ENCODE measurements around the gene MPEG1. TPM values are rescaled to one million over a fixed set of nuclear protein-coding genes. Genes with fewer than 3 reads are reported as not detected.

MPEG1 gene
- total RNA-seq (10 to 100 TPM in 1 of 7 donors, 1 to 10 TPM in 6; 1.8 to 11.9 (median 3.9) TPM), polyA plus RNA-seq (10 to 100 TPM in 1 of 2 donors, 1 to 10 TPM in 1; 2.4 to 28.5 TPM)
- long read RNA-seq, donor 1, full-length matches to known transcripts = 1 of 1 reads
- long read RNA-seq, donor 1, partial matches to known transcripts = 0 of 1 reads
- long read RNA-seq, donor 1, other reads (novel, unspliced or antisense) = 0 of 1 reads
- long read RNA-seq, donor 2, full-length matches to known transcripts = 22 of 22 reads
- long read RNA-seq, donor 2, partial matches to known transcripts = 0 of 22 reads
- long read RNA-seq, donor 2, other reads (novel, unspliced or antisense) = 0 of 22 reads
- long read RNA-seq, donor 3, full-length matches to known transcripts = 6 of 8 reads
- long read RNA-seq, donor 3, partial matches to known transcripts = 0 of 8 reads
- long read RNA-seq, donor 3, other reads (novel, unspliced or antisense) = 2 of 8 reads

GRCh38 chr11:59212744-59213631, at the start of gene MPEG1:
TSS of gene MPEG1 (minus strand) at chr11:59212927. CDS start at chr11:59212865, 62 bp downstream.
- DNase-seq = no peak
- WGBS, 3 donors = 89 to 91% (median 89%) methylated on average over 10 of the region's 10 CpGs
- no peak for TF ChIP-seq CTCF (IDR thresholded peaks at IDR 0.05)
- TF ChIP-seq POLR2A (IDR thresholded peaks at IDR 0.05) = no peak
- no peak for TF ChIP-seq EP300 (IDR thresholded peaks at IDR 0.05)
- no peak within 1 kb of the TSS for H3K4me3 ChIP-seq
- H3K4me1 ChIP-seq (ENCODE audit: insufficient read depth) = peaks cover 2% of the 10 kb centered on the region
- H3K9me3 ChIP-seq = no peaks in the 10 kb centered on the region
- no peaks in the 10 kb centered on the region for H3K27me3 ChIP-seq
- intact Hi-C loops (cut with DNase I) = no loop called here
- no peaks in the 10 kb centered on the region for H3K36me3 ChIP-seq
- H3K27ac ChIP-seq = no peak within 1 kb of the TSS

GRCh38 chr11:59262177-59262818, 49.6 kb upstream of the MPEG1 start:
- TF ChIP-seq POLR2A (IDR thresholded peaks at IDR 0.05) (no peak), EP300 (IDR thresholded peaks at IDR 0.05) (no peak), CTCF (IDR thresholded peaks at IDR 0.05) (no peak)
- whole genome bisulfite sequencing, 3 donors = 52 to 83% (median 55%) methylated on average over 7 of the region's 7 CpGs
- DNase-seq = no peak
- no peaks in the 10 kb centered on the region for H3K27me3 ChIP-seq
- no peaks in the 10 kb centered on the region for H3K9me3 ChIP-seq
- no peaks in the 10 kb centered on the region for H3K4me1 ChIP-seq (ENCODE audit: insufficient read depth)
- H3K4me3 ChIP-seq = no peak overlapping the region
- intact Hi-C loops (cut with DNase I) = no loop called here
- H3K36me3 ChIP-seq = no peaks in the 10 kb centered on the region
- no peak overlapping the region for H3K27ac ChIP-seq

GRCh38 chr11:59261150-59261549, 48.4 kb upstream of the MPEG1 start:
- no peaks in the 10 kb centered on the region for H3K4me1 ChIP-seq (ENCODE audit: insufficient read depth)
- no peak for TF ChIP-seq CTCF (IDR thresholded peaks at IDR 0.05)
- TF ChIP-seq POLR2A (IDR thresholded peaks at IDR 0.05) = no peak
- TF ChIP-seq EP300 (IDR thresholded peaks at IDR 0.05) = no peak
- H3K9me3 ChIP-seq = no peaks in the 10 kb centered on the region
- H3K36me3 ChIP-seq = no peaks in the 10 kb centered on the region
- WGBS, 3 donors = 85 to 96% (median 93%) methylated on average over 2 of the region's 2 CpGs
- H3K4me3 ChIP-seq = no peak overlapping the region
- intact Hi-C loops (cut with DNase I) = no loop called here
- DNase-seq = no peak
- no peaks in the 10 kb centered on the region for H3K27me3 ChIP-seq
- no peak overlapping the region for H3K27ac ChIP-seq

- WGBS, 3 donors = 88 to 90% (median 89%) methylated on average over 9 of the region's 9 CpGs
- TF ChIP-seq POLR2A (IDR thresholded peaks at IDR 0.05) = no peak
- intact Hi-C loops (cut with DNase I) = no loop called here
- Histone ChIP-seq H3K4me3 (no peak overlapping the region), H3K27me3 (no peaks in the 10 kb centered on the region), H3K36me3 (no peaks in the 10 kb centered on the region), H3K9me3 (no peaks in the 10 kb centered on the region), H3K4me1 (ENCODE audit: insufficient read depth) (no peaks in the 10 kb centered on the region), H3K27ac (no peak overlapping the region)
- DNase-seq = no peak
Observed at GRCh38 chr11:59259867-59260475, 47.2 kb upstream of the MPEG1 start.

All from ovary (tissue), 10 donors.